ENCODE results near the gene MRPL39.

DNA sequence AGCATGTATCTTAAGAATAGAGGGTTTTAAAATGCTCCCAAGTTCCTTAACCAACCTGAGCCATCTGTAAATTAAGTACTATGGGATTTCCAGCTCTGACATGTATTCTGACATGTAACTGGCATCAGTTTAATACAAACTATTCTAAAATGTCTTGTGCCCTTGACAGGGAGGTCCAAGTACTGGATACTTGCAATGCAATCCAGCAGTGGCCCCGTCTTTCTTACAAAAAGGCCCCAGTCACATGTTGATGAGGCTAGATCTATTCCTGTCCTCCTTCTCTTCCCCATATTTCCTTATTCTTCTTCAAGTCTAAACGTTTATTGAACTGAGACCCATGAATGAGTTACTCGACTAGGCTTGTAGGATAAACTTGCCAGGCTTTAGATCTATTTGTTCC is 46.4 kb downstream of the MRPL39 start:
- TF ChIP-seq EZH2phosphoT487 (IDR thresholded peaks at IDR 0.05; ENCODE audit: borderline replicate concordance, low read length) = no peak
- TF ChIP-seq, protein P1, sequence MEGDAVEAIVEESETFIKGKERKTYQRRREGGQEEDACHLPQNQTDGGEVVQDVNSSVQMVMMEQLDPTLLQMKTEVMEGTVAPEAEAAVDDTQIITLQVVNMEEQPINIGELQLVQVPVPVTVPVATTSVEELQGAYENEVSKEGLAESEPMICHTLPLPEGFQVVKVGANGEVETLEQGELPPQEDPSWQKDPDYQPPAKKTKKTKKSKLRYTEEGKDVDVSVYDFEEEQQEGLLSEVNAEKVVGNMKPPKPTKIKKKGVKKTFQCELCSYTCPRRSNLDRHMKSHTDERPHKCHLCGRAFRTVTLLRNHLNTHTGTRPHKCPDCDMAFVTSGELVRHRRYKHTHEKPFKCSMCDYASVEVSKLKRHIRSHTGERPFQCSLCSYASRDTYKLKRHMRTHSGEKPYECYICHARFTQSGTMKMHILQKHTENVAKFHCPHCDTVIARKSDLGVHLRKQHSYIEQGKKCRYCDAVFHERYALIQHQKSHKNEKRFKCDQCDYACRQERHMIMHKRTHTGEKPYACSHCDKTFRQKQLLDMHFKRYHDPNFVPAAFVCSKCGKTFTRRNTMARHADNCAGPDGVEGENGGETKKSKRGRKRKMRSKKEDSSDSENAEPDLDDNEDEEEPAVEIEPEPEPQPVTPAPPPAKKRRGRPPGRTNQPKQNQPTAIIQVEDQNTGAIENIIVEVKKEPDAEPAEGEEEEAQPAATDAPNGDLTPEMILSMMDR (IDR thresholded peaks at IDR 0.05; ENCODE audit: low read depth, low read length, poor library complexity, severe bottlenecking) = no peak
